HG03060 (cell line): ENCODE measurements around the gene BARX2.

ENCODE experiments used
- ATAC-seq: cut with Tn5 transposase; IDR thresholded peaks from one replicate; pipeline ENCODE4 v1.9.1; 2021; ENCODE audit warnings: low read depth, moderate number of reproducible peaks; ENCODE audit not compliant: unreplicated experiment

Gene BARX2

DNA sequence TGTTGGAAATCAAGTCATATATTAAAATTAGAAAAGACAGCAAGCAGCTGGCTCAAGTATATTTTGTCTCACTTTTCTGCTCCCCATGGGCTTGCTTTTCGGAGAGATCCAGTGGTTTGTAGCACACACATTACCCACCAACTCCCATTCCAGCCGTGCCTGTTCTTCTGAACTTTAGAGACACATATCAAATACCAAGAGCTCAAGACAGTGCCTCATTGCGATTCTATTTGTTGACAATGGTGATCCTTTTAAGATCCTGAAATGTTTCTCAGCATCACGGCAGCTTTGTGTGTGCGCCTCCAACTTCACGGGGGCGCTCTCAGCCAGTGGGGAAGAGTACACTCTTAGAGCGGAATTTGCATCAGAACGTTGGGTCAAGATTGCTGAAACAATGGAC lies 52.9 kb downstream of the BARX2 start:
- ATAC-seq = no peak

DNA sequence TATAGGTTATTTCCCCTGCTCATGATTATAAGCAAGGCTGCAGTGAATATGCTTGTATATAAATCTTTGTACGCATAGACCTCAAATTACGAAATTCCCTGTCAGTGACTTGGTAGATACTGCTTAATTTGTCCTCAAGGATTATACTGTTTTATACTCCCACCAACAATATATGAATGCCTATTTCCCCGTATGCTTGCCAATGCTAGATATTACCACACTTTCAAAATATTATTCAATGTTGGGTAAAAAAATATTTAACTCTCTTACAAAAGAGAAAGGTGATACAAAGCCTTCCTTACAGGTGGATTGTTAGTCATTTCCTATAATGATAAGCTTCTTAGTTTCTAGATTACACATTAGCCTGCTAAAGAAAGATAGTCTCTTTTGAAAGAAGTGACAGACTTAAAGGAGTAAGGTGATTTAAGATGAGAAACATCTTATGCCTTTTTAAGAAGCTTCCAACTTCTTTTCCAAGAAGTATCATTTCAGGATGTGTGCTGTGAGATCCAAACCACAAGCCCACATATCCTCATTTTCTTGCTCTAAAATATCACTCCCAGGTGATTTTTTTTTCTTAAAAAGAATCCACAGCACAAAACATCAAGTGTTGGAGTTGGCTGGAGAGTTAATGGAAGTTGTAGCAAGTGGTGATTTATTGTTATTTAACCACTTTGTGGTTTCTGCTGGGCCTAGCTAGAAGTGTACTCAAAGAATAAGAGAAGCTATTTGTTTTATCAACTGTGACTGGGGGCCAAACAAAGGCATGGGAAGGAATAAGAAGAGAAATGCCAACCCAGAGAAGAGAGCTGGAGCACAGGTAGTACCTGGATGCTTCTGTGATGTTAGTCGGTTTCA lies 59.2 kb downstream of the BARX2 start:
- no peak for ATAC-seq

DNA sequence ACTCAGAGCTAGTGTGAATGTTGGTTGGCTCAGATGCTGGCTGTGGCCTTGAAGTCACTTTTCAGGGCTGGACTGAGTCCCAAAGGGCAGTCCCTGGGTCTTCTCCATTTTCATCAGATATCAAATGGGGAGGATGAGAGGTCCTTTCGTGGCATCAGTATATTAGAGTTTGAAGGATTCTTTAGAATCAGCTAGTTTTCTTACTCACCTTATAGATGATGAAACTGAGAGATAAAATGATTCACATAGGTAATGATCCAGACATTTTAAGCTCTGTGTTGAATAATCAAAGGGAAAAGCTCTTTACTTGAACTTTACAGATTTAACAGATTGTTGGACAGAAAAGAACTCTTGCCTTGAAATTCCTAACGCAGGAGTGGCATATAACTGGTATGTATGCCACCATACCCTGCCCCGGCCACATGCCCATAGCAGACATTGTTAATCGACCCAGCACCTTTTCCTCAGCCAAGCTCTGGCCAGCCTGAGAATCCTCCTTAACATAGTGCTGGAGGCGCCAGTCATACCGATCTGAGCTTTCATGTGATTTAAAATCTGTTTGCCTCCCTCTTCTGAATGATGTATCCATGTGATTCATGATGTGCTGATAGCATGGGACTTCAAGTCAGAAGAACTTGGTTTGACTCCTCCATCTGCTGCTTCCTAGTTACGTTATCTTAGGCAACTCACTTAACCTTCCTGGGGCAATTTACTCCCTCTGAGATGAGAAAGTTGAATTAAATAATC lies 60.0 kb downstream of the BARX2 start:
- no peak for ATAC-seq

DNA sequence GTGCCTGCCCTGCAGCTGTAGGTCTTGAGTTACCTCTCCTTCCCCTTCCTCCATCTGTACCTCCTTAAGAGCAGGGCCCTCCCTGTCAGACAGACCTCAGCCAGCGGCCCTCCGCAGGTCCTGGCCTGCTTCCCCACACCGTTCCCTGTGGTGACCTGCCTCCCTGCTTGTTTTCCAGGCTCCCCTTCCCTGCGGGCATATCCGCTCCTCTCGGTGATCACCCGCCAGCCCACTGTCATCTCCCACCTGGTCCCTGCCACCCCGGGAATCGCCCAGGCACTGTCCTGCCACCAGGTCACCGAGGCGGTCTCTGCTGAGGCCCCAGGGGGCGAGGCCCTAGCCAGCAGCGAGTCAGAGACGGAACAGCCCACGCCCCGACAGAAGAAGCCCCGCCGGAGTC lies 60.9 kb downstream of the BARX2 start:
- ATAC-seq = no peak

DNA sequence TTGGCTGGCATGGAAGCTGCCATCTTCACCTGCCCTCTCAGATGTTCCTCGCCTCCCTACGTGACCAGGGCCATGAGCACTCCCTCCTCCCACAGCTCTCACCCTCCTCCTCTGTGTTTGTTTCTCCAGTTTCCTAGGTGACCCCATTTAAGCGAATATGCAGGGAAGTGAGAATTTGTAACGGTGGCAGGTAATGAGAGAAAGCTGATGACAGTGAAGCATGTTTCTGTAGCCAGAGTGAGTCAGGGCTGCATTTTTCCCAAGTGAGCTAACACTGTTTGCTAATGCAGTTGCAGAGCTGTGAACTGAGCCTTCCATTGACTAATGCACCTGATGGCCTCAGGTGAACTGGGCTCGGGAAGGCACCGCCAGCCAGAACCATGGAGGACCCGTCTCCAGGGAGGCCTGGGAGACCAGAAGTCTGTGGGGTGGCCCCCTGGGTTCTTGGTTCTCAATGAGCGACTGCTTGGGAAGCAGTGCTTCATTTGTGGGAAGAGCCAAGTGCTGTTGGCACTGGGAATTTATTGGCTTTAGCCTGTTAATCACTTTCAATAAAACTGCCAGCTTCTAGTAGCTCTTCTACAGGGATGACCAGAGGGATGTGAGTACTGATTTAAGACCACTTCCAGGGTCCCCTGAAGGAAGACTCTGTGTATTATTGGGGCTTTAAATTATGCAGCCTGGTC lies 64.5 kb downstream of the BARX2 start:
- no peak for ATAC-seq

DNA sequence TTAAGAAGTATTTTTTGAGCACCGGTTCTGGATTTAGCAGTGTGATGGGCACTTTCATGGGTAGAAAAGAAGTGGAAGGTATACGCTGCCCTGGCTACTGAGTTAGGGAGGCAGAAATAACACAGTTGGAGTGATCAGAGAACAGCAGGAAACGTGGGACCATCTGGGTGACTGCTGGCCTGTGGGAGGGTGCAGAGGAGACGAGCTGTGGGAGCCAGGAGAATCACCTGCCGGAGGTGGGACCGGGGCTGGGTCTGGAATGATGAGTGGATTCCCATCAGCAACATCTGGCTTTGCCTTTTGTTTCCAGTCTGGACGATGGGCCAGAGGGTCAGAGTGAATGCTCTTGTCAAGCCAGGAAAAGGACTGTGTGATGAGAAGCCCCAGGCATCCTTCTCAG lies 66.5 kb downstream of the BARX2 start:
- no peak for ATAC-seq

DNA sequence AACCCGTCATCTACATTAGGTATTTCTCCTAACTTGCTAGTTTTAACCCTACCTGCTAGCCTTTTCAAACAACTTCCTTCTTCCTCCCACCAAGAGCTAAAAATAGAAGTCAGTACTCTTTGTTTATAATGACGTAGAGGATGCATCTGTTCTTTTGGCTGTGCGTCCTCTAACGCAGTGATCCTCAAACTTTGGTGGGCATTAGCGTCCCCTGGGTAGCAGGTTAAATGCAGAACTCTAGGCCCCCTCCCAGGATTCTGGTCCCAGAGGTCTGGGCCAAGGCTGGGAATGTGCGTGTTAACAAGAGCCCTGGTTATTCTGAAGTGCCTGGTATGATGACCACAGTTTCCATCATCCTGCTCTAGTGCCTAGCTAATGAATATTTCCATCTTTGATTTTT lies 67.6 kb downstream of the BARX2 start:
- ATAC-seq = no peak

DNA sequence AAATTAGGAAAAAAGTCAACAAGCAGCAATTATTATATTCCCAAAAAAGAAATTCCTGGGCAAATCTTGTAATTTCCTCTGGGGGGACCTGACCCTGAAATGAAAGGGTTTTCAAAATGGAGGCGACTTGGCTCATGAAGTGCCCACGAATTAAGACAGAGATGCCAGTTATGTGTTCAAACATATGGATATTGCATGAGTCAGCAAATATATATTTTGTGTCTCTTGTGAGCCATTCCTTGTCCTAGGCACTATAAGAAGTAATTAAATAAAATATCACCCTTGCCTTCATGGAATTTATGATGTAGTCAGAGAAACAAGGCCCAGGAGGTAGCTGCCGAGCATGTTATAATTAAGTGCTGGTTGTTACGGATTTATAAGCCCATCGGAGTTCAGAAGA lies 68.6 kb downstream of the BARX2 start:
- no peak for ATAC-seq

DNA sequence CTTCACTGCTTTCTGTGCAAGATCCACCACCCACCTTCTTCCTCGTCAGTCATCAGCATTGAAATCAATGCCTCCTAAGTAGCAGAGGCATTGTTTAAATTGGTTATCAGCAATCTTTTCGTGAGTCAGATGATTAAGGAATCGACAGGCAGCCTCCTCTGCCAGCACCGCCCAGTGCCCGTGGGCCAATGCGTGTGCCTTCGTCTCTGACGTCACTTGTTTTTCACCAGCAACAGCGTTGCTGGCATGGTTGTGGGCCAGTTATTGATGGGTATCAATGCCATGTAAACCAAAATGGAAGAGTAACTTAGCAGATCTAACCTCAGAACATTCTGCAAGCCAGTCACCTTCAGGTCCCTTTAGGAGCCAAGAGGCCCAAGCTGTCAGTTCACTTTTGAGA lies 69.6 kb downstream of the BARX2 start:
- ATAC-seq = no peak

DNA sequence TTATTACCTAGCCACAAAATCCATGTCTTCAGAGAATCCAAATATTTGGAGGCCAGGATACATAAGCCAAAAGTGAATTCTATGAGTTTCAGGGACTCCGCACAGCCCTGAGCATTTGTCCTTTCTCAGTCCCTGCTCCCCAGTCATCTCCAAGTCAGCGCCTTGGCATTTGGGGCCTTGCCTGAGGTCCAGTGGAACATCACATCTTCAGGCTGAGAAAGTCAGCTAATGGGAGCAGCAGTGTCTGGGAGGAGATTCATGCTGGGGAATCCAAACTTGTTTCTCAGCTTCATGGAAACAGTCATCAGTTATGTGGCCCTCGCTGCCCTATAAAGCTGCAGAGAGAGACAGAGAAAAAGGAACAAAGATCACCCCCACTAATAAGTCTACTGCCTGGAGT lies 70.9 kb downstream of the BARX2 start:
- ATAC-seq = no peak

DNA sequence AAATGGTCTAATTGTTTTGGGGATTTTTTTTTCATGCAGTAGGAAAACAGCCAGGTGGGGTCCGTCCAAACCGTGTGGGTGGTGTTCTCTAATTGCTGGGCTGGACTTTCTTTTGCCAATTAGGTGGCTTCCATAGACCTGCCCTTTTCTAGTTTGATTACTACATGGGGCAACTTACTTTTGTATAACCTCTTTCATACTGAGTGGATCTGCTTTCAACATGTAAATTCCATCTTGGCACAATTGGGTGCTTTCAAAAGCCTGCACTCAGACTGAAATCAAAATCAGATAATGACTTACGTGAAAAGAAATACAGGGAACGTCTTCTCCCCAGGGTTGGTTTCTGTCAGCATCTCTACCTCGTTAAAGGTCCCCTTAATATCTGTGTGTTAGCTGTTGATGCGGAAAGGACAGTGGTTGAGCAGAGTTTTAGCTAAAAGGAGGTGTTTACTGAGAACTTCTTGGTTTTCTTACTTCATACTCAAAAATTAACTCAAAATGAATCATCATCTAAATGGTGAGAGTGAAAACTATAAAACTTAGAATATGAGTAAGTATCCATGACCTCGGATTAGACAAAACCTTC lies 72.1 kb downstream of the BARX2 start:
- ATAC-seq = no peak

DNA sequence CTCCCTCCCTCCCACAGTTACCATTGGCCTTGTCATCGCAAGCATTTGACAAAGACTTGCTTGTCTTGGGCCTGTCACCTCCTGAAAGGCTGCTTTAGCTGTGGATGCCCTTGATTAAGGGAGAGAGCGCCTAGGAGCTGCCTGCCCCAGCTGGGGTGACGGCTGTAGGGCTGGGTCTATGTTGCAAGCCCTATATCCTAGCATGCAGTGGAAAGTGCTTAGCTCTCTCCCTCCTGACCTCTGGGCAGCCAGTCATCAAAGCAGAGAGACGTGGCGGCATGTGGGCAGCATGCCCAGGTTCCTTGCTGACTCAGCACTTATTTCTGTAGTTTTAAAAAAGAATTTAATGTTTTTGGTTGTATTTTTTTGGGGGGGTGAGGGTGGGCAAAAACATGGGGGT lies 75.9 kb downstream of the BARX2 start:
- no peak for ATAC-seq

DNA sequence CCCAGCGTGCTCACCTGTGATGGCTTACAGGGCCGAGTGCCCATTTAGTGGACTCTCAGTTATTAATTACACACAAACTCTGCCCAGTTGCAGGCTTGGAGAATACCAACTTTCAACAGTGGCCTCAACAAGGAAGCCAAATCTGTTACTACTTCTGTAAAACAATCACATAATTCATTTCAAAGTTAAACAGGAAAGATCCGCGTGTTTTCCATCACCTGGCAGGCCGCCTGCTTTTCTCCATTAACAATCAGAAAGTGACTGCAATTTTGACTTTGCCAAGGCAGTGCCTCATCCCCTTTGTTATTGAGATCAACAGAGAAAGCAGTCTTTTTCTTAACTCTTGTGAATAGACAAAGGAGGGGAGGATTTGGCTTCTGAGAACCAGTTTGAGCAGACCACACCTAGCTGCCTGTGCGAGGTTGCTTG lies 77.7 kb downstream of the BARX2 start:
- ATAC-seq = no peak

DNA sequence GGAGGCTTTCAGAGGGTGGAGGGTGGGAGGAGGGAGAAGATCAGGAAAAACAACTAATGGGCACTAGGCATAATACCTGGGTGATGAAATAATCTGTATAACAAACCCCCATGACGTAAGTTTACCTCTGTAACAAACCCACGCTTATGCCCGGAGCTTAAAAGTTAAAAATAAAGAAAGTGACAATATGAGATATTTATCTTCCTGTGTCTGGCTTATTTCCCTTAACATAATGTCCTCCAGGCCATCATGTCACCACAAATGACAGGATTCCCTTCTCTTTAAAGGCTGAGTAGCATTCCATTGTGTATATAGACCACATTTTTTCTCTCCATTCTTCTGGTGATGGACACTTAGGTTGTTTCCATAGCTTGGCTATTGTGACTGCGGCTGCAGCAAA lies 79.5 kb downstream of the BARX2 start:
- no peak for ATAC-seq

DNA sequence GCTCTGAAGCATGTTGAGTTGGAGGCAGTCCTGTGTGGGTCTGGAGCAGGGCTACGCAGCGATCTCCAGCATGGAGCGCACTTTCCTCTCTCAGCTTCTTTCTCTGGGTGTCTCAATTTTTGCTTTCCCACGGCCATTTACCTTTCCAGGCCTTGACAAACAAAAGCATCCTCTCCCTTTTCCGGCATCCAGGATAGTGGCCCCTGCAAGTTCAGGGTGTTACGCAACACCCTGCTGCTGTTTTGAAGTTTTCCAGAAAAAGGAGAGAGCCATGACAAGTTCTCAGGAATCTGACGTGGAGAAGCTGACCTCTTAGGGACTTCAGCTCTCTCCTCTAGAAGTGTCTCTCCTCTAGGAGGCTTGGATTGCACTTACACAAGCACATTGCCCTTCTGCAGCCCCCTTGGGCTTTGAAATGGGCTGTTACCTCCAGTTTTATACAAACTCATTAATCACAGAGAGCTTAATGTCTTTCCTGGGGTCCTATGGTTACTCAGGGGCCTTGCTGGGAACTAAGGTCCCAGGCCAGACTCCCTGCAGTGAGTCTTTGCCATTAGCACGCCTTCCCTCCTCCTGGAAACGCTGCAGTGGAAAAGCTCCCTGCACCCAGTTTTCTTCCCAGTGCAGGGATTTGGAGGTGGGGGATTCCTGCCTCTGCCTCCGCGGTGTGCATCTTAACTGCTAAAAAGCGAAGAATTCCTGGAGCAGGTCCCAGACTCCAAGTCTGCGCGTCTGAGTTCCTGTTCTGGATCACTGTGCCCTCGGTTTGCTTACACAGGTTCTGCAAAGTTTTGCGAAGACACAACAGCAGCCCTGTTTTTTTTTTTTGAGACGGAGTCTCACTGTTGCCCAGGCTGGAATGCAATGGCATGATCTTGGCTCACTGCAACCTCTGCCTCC lies 80.4 kb downstream of the BARX2 start:
- no peak for ATAC-seq

DNA sequence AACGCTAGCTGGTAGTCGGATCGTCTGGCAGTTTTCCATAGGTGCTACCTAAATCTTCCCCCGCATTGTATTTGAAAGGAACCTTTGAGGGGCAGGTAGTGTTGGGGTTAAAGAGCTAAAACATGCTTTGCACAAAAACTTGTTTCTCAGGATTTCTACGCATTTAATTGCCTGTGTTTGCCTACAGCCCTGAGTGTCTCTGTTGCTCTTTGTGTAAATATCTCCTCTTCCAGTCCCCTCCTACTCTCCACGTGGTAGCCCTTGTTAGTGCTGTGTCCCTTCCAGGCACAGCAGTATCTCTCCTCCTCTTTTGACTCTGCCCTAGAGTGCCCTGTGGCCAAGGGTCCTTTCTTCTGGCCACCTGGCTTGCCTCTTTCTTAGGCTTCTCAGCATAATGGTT lies 81.7 kb downstream of the BARX2 start:
- no peak for ATAC-seq

DNA sequence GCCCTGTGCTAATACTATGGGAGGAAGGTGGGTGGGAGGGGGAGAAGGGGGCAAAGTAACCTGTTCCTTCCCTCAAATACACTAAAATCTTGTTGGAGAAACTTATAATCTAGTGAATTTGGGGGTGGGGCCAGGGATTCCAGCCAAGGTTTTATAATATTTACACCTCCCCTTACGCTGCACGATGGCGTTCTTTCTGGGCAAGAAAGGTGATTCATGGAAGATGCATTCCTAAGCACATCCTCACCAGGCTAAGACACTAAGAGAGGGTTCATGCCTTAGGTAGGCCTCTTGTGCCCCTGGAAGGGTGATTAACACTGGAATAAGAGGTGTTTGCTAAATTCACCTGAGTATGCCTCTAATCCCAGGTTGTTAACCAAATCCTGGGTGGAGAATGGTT lies 82.6 kb downstream of the BARX2 start:
- ATAC-seq = no peak

DNA sequence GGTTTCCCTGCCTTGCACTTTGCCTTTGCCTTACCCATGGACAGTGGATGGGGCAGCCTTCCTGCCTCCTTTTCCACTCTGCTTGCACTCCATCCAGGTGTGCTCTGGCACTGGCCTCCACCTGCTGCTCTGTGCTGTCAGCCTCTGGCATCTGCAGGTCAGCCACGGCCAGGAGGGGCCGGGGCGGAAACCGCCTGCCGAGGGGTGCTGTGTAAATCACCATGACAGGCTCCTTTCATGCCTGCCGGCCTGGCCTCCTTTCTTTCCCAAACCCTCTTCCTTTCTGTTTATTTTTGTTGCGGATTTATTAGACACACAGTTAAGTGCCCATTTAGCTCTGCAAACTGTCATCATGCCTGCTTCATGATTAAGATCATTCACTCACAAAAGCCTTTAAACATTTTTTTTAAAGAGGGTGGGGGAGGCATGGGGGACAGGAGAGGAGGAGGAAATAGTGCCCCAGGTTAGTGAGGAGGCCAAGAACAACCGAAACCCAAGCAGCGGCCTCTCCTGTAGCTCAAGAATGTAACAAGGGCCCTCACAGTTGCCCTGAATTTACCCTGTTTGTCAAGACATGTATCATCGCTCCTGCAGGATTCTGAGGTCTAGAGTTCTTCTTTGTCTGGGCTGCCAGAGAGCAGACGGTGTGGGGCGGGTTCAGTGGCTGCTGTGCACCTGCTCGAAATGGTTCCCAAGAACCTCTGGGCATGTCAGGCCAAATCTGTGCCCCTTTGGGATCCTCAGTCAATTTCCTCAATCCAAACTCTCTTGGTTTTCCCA lies 83.3 kb downstream of the BARX2 start:
- no peak for ATAC-seq

DNA sequence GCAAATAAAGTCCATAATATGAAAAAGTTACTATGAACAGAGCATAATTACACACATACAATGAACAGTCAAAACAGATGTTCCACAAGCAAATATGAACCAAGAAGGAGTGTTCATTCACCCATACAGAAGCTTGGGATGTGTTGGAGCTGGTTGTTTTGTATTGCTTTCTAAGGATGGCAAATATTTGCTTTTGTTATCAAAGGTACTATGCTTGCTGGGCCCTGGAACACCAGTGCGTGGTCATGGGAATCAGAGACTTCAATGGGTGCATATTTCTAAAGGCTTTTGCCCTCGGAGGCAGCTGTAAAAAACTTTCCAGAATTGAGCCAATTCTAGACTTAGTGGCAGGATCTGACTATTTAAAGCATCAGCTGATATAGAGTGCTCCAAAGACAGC lies 85.1 kb downstream of the BARX2 start:
- ATAC-seq = no peak
